ENCODE data around the gene ATP11B. TPM values are rescaled to one million over a fixed set of nuclear protein-coding genes. Genes with fewer than 3 reads are reported as not detected.

ATP11B gene
- total and polyA plus RNA-seq, 10 of the 15 experiments (the other 5 are each of a cell fraction or from before 2014, with no cell fraction given), result 10.3 to 66.9 (median 36.7) TPM

DNA sequence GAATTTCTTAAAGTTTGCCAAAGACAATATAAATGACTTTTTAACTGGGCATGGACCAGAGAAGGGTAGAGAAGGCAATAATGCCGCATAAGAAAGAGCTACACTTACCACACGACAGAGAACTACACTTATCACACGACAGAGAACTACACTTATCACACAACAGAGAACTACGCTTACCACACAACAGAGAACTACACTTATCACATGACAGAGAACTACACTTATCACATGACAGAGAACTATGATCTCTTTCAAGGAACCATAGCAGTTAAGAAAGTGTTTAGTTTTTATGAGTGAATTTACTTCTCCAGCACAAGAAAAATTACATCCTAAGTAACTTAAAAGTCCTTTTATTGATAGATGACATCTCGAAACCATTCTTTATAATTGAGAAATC lies 155.0 kb downstream of the ATP11B start (continued):
- TF ChIP-seq, protein P1, sequence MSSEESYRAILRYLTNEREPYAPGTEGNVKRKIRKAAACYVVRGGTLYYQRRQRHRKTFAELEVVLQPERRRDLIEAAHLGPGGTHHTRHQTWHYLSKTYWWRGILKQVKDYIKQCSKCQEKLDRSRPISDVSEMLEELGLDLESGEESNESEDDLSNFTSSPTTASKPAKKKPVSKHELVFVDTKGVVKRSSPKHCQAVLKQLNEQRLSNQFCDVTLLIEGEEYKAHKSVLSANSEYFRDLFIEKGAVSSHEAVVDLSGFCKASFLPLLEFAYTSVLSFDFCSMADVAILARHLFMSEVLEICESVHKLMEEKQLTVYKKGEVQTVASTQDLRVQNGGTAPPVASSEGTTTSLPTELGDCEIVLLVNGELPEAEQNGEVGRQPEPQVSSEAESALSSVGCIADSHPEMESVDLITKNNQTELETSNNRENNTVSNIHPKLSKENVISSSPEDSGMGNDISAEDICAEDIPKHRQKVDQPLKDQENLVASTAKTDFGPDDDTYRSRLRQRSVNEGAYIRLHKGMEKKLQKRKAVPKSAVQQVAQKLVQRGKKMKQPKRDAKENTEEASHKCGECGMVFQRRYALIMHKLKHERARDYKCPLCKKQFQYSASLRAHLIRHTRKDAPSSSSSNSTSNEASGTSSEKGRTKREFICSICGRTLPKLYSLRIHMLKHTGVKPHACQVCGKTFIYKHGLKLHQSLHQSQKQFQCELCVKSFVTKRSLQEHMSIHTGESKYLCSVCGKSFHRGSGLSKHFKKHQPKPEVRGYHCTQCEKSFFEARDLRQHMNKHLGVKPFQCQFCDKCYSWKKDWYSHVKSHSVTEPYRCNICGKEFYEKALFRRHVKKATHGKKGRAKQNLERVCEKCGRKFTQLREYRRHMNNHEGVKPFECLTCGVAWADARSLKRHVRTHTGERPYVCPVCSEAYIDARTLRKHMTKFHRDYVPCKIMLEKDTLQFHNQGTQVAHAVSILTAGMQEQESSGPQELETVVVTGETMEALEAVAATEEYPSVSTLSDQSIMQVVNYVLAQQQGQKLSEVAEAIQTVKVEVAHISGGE (CRISPR knock-in tag; IDR thresholded peaks at IDR 0.05), result no peak
- TF ChIP-seq, protein P2, sequence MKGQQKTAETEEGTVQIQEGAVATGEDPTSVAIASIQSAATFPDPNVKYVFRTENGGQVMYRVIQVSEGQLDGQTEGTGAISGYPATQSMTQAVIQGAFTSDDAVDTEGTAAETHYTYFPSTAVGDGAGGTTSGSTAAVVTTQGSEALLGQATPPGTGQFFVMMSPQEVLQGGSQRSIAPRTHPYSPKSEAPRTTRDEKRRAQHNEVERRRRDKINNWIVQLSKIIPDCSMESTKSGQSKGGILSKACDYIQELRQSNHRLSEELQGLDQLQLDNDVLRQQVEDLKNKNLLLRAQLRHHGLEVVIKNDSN (IDR thresholded peaks at IDR 0.05; ENCODE audit: borderline replicate concordance, extremely low read length, insufficient read depth, low read depth, low read length), result no peak
- no peak for TF ChIP-seq SIN3A (IDR thresholded peaks at IDR 0.05; ENCODE audit: low read depth, low read length)

DNA sequence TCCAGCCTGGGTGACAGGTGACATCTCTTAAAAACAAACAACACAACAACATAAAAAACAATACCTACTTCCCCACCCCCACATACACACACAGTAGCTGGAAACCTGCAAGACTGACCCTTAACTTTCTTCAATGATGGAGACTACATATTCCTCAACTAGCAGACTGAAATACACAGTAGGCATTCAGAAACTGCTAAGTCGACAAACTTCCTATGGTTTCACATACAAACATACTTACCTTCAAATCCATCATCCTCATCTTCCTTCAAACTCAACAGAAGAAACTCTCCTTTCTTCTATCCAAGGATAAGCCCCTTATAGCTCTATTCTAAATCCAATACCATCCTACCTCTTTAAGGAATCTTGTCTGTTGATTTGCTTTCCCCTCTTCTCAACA lies 156.4 kb downstream of the ATP11B start:
- H3K4me1 ChIP-seq (ENCODE audit: control insufficient read depth, insufficient read depth, low read length), result no peaks in the 10 kb centered on the region; the same call in 1 of the 2 replicates
- RAD21 ChIA-PET (ENCODE audit: unreplicated experiment), result no interaction called here
- no peaks in the 10 kb centered on the region for H3K9me3 ChIP-seq (replicated peaks; ENCODE audit: control insufficient read depth, insufficient read depth, low read length)
- ATAC-seq (no peak), DNase-seq (ENCODE audit: low read depth, low spot score) (no peak), FAIRE-seq (no peak)
- in situ Hi-C loops (cut with MboI) (no loop called here), intact Hi-C loops (cut with micrococcal nuclease; ENCODE audit: unreplicated experiment) (no loop called here)
- H3K79me2 ChIP-seq (ENCODE audit: control insufficient read depth, insufficient read depth, low read length), result no peaks in the 10 kb centered on the region
- BruUV-seq (replicated peaks), result no TSS peak
- CTCF ChIA-PET, result interaction anchor here (0.7 kb wide), 1 partner anchor 38 kb away, joined by 4 read pairs; no protein-coding TSS in a partner anchor
- SMC1A ChIA-PET (ENCODE audit: uncharacterized antibody, unreplicated experiment), result interaction anchor here (0.6 kb wide), 1 partner anchor 25 kb away, joined by 3 read pairs; no protein-coding TSS in a partner anchor
- 100% methylated on average over 1 of the region's 1 CpG for WGBS (ENCODE audit: insufficient coverage, insufficient replicate concordance, low lambda C conversion rate, missing lambda C conversion rate)
- H3K4me3 ChIP-seq, result no peak overlapping the region
- H3K9ac ChIP-seq (ENCODE audit: control insufficient read depth, insufficient read depth, low read length), result no peak overlapping the region
- H3K4me2 ChIP-seq (ENCODE audit: control insufficient read depth, insufficient read depth), result no peak overlapping the region
- H3K27ac ChIP-seq (ENCODE audit: control insufficient read depth, insufficient read depth), result no peak overlapping the region
- no peaks in the 10 kb centered on the region for H4K20me1 ChIP-seq (ENCODE audit: control insufficient read depth, insufficient read depth)
- H2AFZ ChIP-seq (ENCODE audit: control insufficient read depth, low read depth, low read length), result no peak overlapping the region
- TF ChIP-seq ETV6 (conservative IDR thresholded peaks at IDR 0.05 in 1 of 2, IDR thresholded peaks at IDR 0.05 in 1 of 2; ENCODE audit: borderline replicate concordance in 1 of 2, low read depth in 1 of 2), result no peak
- no peak for TF ChIP-seq SMARCA5 (IDR thresholded peaks at IDR 0.05)
- no peak for TF ChIP-seq NFIC (IDR thresholded peaks at IDR 0.05; ENCODE audit: low read depth, low read length)
- no peak for TF ChIP-seq NFXL1 (IDR thresholded peaks at IDR 0.05; ENCODE audit: borderline replicate concordance)
- no peak for TF ChIP-seq TCF12 (IDR thresholded peaks at IDR 0.05; ENCODE audit: low read depth, low read length)
- TF ChIP-seq, protein P3, sequence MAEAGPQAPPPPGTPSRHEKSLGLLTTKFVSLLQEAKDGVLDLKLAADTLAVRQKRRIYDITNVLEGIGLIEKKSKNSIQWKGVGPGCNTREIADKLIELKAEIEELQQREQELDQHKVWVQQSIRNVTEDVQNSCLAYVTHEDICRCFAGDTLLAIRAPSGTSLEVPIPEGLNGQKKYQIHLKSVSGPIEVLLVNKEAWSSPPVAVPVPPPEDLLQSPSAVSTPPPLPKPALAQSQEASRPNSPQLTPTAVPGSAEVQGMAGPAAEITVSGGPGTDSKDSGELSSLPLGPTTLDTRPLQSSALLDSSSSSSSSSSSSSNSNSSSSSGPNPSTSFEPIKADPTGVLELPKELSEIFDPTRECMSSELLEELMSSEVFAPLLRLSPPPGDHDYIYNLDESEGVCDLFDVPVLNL (IDR thresholded peaks at IDR 0.05; ENCODE audit: low read depth, low read length), result no peak
- H3K27me3 ChIP-seq (replicated peaks in 1 of 2; ENCODE audit: control insufficient read depth in 2 of 2, insufficient read depth in 2 of 2, low read length in 1 of 2), result no peaks in the 10 kb centered on the region
- POLR2A ChIA-PET, result interaction anchor here (0.6 kb wide), 1 partner anchor 22 kb away, joined by 5 read pairs; no protein-coding TSS in a partner anchor
- H3K36me3 ChIP-seq (ENCODE audit: control insufficient read depth in 2 of 2, insufficient read depth in 2 of 2, low read length in 1 of 2), result peaks cover 0 to 5% of the 10 kb centered on the region in 2 experiments; a peak in 2 of 4 replicates
